SU-DHL-6 (cell line): ENCODE measurements around the gene EPC2.

Experiments
- H2AFZ ChIP-seq: fragments of 200-600 bp; sonication (generic); 2 replicates; pipeline ENCODE4 v1.6.1; 2014; ENCODE audit warnings: low read depth, mild to moderate bottlenecking, moderate library complexity, mixed read lengths, antibody characterized with exemption, low read length; ENCODE audit not compliant: severe bottlenecking
- H3F3A ChIP-seq: fragments of 200-600 bp; shearing (Covaris generic); 2 replicates; pipeline ENCODE4 v1.6.0; 2016; ENCODE audit warnings: antibody characterized with exemption, mild to moderate bottlenecking; ENCODE audit not compliant: insufficient read depth
- H3K27ac ChIP-seq: fragments of 200-600 bp; sonication (generic); 2 replicates; pipeline ENCODE4 v1.5.1; 2016; ENCODE audit warnings: low read depth, mild to moderate bottlenecking, low read length, moderate library complexity, mixed read lengths
- H3K27me3 ChIP-seq: fragments of 200-600 bp; sonication (generic), shearing (Covaris generic); 2 replicates; pipeline ENCODE4 v1.6.0; 2014; ENCODE audit warnings: mild to moderate bottlenecking, low read length
- H3K36me3 ChIP-seq: fragments of 200-600 bp; sonication (generic); 2 replicates; pipeline ENCODE4 v1.6.1; 2014; ENCODE audit warnings: mild to moderate bottlenecking, low read length, mixed read lengths
- H3K4me2 ChIP-seq: fragments of 300-600, 200-600 bp; shearing (Covaris generic), sonication (generic); 2 replicates; pipeline ENCODE4 v1.6.0; 2014; ENCODE audit warnings: low read length, low read depth, mild to moderate bottlenecking; ENCODE audit not compliant: poor library complexity, severe bottlenecking
- H3K4me3 ChIP-seq: fragments of 200-600 bp; sonication (generic); 2 replicates; pipeline ENCODE4 v1.5.1; 2014; ENCODE audit warnings: antibody characterized with exemption, low read length, mild to moderate bottlenecking, mixed read lengths; ENCODE audit not compliant: insufficient read depth, poor library complexity, severe bottlenecking
- H3K79me2 ChIP-seq: fragments of 200-600 bp; sonication (generic); 2 replicates; pipeline ENCODE4 v1.6.1; 2014; ENCODE audit warnings: mild to moderate bottlenecking, low read length, moderate library complexity; ENCODE audit not compliant: insufficient read depth
- H3K9ac ChIP-seq: fragments of 200-600 bp; sonication (generic); 2 replicates; pipeline ENCODE4 v1.7.0; 2014; ENCODE audit warnings: mild to moderate bottlenecking, low read length
- H3K9me2 ChIP-seq: fragments of 200-600 bp; sonication (generic); replicated peaks from 2 replicates; pipeline ENCODE4 v1.6.1; 2014; ENCODE audit warnings: low read length; ENCODE audit not compliant: insufficient read depth
- H3K9me3 ChIP-seq: fragments of 200-600 bp; sonication (generic); 2 replicates; pipeline ENCODE4 v1.6.1; 2014; ENCODE audit warnings: low read length, mixed read lengths; ENCODE audit not compliant: insufficient read depth
- H4K20me1 ChIP-seq: fragments of 200-600 bp; sonication (generic); 2 replicates; pipeline ENCODE4 v1.6.1; 2014; ENCODE audit warnings: low read depth, mild to moderate bottlenecking, antibody characterized with exemption, low read length, moderate library complexity, mixed read lengths
- EZH2phosphoT487 ChIP-seq: fragments of 200-600 bp; sonication (generic), shearing (Covaris generic); conservative IDR thresholded peaks from 2 replicates; pipeline ENCODE4 v1.6.1; 2018; ENCODE audit warnings: mild to moderate bottlenecking, antibody characterized with exemption, low read length, moderate library complexity, mixed read lengths
- TF ChIP-seq, protein P1 (sequence below): fragments of 200-600 bp; sonication (generic); IDR thresholded peaks from one replicate; pipeline ENCODE4 v1.5.1; 2017; ENCODE audit warnings: antibody characterized with exemption, mild to moderate bottlenecking, low read length, moderate library complexity; ENCODE audit not compliant: insufficient read depth, poor library complexity, severe bottlenecking

Gene EPC2

DNA sequence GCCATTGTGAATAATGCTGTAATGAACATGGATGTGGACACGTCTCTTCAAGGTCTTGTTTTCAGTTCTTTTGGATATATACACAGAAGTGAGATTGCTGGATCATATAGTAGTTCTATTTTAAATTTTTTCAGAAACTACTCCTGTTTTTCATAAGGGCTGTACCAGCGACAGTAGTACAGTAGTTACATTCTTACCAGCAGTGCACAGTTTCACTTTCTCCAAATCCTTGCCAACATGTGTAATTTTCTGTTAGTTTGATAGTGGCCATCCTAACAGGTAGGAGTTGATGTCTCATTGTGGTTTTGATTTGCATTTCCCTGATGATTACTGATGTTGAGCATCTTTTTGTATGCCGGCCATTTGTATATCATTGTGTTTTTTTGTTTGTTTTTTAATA lies 81.7 kb downstream of the EPC2 start:
- peaks cover 27% of the 10 kb centered on the region for H4K20me1 ChIP-seq
- H3F3A ChIP-seq = no peaks in the 10 kb centered on the region
- H3K9ac ChIP-seq = no peak overlapping the region
- no peak overlapping the region for H3K4me2 ChIP-seq
- no peaks in the 10 kb centered on the region for H3K9me3 ChIP-seq
- no peaks in the 10 kb centered on the region for H3K27me3 ChIP-seq
- no peak overlapping the region for H2AFZ ChIP-seq
- no peak overlapping the region for H3K27ac ChIP-seq
- no peak overlapping the region for H3K4me3 ChIP-seq
- TF ChIP-seq, protein P1, sequence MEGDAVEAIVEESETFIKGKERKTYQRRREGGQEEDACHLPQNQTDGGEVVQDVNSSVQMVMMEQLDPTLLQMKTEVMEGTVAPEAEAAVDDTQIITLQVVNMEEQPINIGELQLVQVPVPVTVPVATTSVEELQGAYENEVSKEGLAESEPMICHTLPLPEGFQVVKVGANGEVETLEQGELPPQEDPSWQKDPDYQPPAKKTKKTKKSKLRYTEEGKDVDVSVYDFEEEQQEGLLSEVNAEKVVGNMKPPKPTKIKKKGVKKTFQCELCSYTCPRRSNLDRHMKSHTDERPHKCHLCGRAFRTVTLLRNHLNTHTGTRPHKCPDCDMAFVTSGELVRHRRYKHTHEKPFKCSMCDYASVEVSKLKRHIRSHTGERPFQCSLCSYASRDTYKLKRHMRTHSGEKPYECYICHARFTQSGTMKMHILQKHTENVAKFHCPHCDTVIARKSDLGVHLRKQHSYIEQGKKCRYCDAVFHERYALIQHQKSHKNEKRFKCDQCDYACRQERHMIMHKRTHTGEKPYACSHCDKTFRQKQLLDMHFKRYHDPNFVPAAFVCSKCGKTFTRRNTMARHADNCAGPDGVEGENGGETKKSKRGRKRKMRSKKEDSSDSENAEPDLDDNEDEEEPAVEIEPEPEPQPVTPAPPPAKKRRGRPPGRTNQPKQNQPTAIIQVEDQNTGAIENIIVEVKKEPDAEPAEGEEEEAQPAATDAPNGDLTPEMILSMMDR = no peak
- no peak for TF ChIP-seq EZH2phosphoT487
- no peaks in the 10 kb centered on the region for H3K9me2 ChIP-seq
- H3K36me3 ChIP-seq = no peaks in the 10 kb centered on the region; the same call in 1 of the 2 replicates
- peaks cover 87% of the 10 kb centered on the region for H3K79me2 ChIP-seq

DNA sequence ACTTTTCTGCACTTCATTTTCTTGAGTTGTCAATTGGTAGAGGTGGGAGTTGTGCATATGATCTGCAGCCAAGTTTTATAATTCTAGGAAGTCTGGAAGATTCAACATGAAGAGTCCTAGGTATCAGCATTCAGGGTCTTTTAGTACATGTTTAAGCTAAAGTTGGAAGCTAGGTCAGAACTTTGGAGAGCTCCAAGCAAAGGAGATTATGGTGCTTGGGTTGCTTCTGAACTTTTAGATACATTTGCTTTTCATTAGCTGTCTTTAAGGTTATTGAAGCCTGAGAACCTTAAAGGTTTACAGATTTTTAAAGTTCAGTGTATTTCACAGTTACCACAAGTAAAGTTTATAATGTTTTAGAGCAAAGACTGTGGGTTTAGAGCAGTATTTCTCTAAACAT lies 85.5 kb downstream of the EPC2 start:
- H4K20me1 ChIP-seq = peaks cover 20% of the 10 kb centered on the region

DNA sequence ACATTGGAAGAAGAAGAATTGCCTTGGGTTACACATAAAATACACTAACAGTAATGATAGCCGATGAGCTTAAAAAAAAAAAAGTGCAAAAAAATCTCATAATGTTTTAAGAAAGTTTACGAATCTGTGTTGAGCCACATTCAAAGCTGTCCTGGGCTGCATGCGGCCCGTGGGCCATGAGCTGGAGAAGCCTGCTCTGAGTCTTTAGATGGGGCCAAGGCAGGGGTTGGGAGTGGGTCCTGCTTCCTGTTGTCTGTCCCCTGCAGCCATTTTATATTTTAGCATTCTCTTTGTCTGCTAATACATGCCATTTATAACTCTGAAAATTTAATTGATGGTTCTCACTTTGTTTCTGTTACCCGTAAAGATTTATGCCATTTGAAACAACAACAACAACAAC lies 93.2 kb downstream of the EPC2 start:
- Histone ChIP-seq H3K9me3 (no peaks in the 10 kb centered on the region), H3K36me3 (no peaks in the 10 kb centered on the region), H3F3A (peaks cover 7% of the 10 kb centered on the region; the same call in 1 of the 2 replicates), H3K9me2 (no peaks in the 10 kb centered on the region), H3K27me3 (no peaks in the 10 kb centered on the region), H3K79me2 (peaks cover 40% of the 10 kb centered on the region; the same call in 1 of the 2 replicates), H3K4me3 (no peak overlapping the region), H3K4me2 (no peak overlapping the region), H3K27ac (no peak overlapping the region), H2AFZ (no peak overlapping the region), H4K20me1 (peaks cover 7% of the 10 kb centered on the region), H3K9ac (no peak overlapping the region)
- no peak for TF ChIP-seq EZH2phosphoT487
- TF ChIP-seq, protein P1 = no peak

More for the DNA sequence above, 85.5 kb downstream of the EPC2 start:
- TF ChIP-seq, protein P1 = no peak
- no peak for TF ChIP-seq EZH2phosphoT487
- peaks cover 85% of the 10 kb centered on the region for H3K79me2 ChIP-seq
- H3K4me3 ChIP-seq = no peak overlapping the region
- H3K9me3 ChIP-seq = no peaks in the 10 kb centered on the region
- H3K9me2 ChIP-seq = no peaks in the 10 kb centered on the region
- H3K27ac ChIP-seq = no peak overlapping the region
- H3K36me3 ChIP-seq = no peaks in the 10 kb centered on the region; the same call in 1 of the 2 replicates
- H3K9ac ChIP-seq = no peak overlapping the region
- H3K27me3 ChIP-seq = no peaks in the 10 kb centered on the region
- H2AFZ ChIP-seq = no peak overlapping the region
- H3F3A ChIP-seq = 0 out of 2 replicates have a peak, but pooled peaks cover 4% of the 10 kb centered on the region
- H3K4me2 ChIP-seq = no peak overlapping the region
